ENCODE measurements around the gene BST2. TPM values are rescaled to one million over a fixed set of nuclear protein-coding genes. Genes with fewer than 3 reads are reported as not detected.
"Not testable (repeated sequence)": the region's sequence is repeated elsewhere in the genome, so short reads cannot be mapped to it uniquely, and the experiment has no call there.

BST2 gene
- total and polyA plus RNA-seq, 10 of the 15 experiments (the other 5 are each of a cell fraction or from before 2014, with no cell fraction given), result 16.6 to 372 (median 264) TPM

DNA sequence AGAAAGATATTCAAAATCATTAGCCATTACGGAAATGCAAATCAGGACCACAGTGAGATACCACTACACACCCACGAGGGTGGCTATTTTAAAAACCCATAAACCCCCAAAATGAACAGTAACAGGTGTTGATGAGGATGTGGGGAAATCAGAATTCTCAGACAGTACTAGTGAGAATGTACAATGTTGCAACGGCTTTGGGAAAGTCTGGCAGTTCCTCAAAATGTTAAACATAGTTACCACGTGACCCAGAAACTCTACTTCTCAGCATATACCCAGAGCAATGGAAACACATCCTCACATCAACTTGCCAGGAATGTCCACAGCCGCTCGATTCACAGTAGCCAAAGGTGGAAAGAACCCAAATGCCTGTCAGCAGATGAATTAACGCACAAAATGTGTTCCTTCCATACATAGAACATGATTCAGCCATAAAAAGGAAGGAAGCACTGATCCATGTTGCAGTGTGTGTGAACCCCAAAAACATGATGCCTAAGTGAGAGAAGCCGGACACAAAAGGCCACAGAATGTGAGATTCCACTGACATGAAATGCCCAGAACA lies 35.3 kb downstream of the BST2 start (continued):
- TF ChIP-seq ZNF217 (IDR thresholded peaks at IDR 0.05), result peak; percentile 48; the same call in 1 of the 2 replicates
- no peak for TF ChIP-seq HDAC6 (IDR thresholded peaks at IDR 0.05; ENCODE audit: unreplicated experiment)
- TF ChIP-seq EED (IDR thresholded peaks at IDR 0.05; ENCODE audit: low read depth), result peak; percentile 85
- TF ChIP-seq MYB (IDR thresholded peaks at IDR 0.05; ENCODE audit: borderline replicate concordance, low read depth, low read length), result peak; percentile 79; the same call in 1 of the 2 replicates
- 0 out of 2 replicates have a peak, but pooled peaks have one; percentile 22 for TF ChIP-seq CHD2 (IDR thresholded peaks at IDR 0.05; ENCODE audit: borderline replicate concordance, low read depth, low read length)

DNA sequence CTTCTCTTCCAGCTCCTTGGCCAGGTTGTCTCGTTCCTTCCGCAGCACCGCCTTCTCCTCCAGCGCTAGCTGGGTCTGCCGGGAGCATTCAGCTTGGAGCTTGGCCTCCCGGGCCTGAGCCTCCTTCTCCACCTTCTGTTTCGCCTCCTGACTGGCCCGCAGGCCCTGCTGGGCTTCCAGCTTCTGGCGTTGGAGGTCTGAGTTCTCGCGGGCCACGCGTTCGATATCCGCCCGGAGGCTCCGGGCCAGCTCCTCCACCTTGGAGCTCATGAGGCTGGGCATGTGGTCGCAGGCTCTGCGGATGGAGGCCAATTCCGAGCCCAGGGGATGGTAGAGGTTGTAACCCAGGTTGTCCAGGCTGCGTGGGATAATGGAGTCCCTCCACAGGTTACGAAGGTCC lies 40.1 kb downstream of the BST2 start:
- no peak overlapping the region for H3K27ac ChIP-seq (ENCODE audit: control insufficient read depth, insufficient read depth)
- WGBS (ENCODE audit: insufficient coverage, insufficient replicate concordance, low lambda C conversion rate, missing lambda C conversion rate), result 94% methylated on average over 22 of the region's 22 CpGs
- in situ Hi-C loops (cut with MboI) (no loop called here), intact Hi-C loops (cut with micrococcal nuclease; ENCODE audit: unreplicated experiment) (no loop called here)
- no peak for DNase-seq (ENCODE audit: low read depth, low spot score)
- H3K4me3 ChIP-seq, result no peak overlapping the region
- BruUV-seq (replicated peaks), result no TSS peak
- no peak overlapping the region for H3K4me2 ChIP-seq (ENCODE audit: control insufficient read depth, insufficient read depth)
- FAIRE-seq, result no peak
- CTCF ChIA-PET, result interaction anchor here (1.0 kb wide), 1 partner anchor 16 kb away, joined by 4 read pairs; no protein-coding TSS in a partner anchor
- H4K20me1 ChIP-seq (ENCODE audit: control insufficient read depth, insufficient read depth), result no peaks in the 10 kb centered on the region
- SMC1A ChIA-PET (ENCODE audit: uncharacterized antibody, unreplicated experiment), result no interaction called here
- H3K9me3 ChIP-seq (replicated peaks; ENCODE audit: control insufficient read depth, insufficient read depth, low read length), result no peaks in the 10 kb centered on the region
- H3K79me2 ChIP-seq (ENCODE audit: control insufficient read depth, insufficient read depth, low read length), result no peaks in the 10 kb centered on the region
- no peak for TF ChIP-seq SREBF1 (IDR thresholded peaks at IDR 0.05; ENCODE audit: low read length)
- no peak for TF ChIP-seq ESRRA (IDR thresholded peaks at IDR 0.05; ENCODE audit: low read length)
- no peak for TF ChIP-seq SUZ12 (IDR thresholded peaks at IDR 0.05; ENCODE audit: unreplicated experiment)
- no peak for TF ChIP-seq TBL1XR1 (IDR thresholded peaks at IDR 0.05; ENCODE audit: low read depth, low read length)
- no peaks in the 10 kb centered on the region for H3K36me3 ChIP-seq (ENCODE audit: control insufficient read depth in 2 of 2, insufficient read depth in 2 of 2, low read length in 1 of 2)
- POLR2A ChIA-PET, result no interaction called here
- ATAC-seq, result no peak
- H3K9ac ChIP-seq (ENCODE audit: control insufficient read depth, insufficient read depth, low read length), result no peak overlapping the region
- no peak overlapping the region for H2AFZ ChIP-seq (ENCODE audit: control insufficient read depth, low read depth, low read length)
- no peaks in the 10 kb centered on the region; a peak in 1 of 4 replicates for H3K27me3 ChIP-seq (replicated peaks in 1 of 2; ENCODE audit: control insufficient read depth in 2 of 2, insufficient read depth in 2 of 2, low read length in 1 of 2)
- peaks cover 13% of the 10 kb centered on the region for H3K4me1 ChIP-seq (ENCODE audit: control insufficient read depth, insufficient read depth, low read length)
- RAD21 ChIA-PET (ENCODE audit: unreplicated experiment), result no interaction called here

DNA sequence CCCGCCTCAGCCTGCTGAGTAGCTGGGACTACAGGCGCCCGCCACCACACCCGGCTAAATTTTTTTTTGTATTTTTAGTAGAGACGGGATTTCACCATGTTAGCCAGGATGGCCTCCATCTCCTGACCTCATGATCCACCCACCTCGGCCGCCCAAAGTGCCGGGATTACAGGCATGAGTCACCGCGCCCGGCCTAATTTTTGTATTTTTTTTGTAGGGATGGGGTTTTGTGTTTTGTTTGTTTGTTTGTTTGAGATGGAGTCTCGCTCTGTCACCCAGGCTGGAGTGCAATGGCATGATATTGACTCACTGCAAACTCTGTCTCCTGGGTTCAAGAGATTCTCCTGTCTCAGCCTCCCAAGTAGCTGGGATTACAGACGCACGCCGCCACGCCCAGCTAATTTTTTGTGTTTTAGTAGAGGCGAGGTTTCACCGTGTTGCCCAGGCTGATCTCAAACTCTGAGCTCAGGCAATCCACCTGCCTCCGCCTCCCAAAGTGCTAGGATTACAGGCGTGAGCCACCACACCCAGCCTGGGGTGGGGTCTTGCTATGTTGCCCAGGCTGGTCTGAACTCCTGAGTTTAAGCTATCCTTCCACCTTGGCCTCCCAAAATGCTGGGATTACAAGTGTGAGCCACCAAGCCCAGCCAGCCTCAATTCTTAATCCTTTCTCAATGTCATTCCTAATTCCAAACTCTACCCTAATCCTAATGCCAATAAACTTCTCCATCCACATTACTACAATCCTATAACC lies 41.4 kb downstream of the BST2 start:
- intact Hi-C loops (cut with micrococcal nuclease; ENCODE audit: unreplicated experiment); DNase-seq (ENCODE audit: low read depth, low spot score); H2AFZ ChIP-seq (ENCODE audit: control insufficient read depth, low read depth, low read length); H3K27ac ChIP-seq (ENCODE audit: control insufficient read depth, insufficient read depth); RAD21 ChIA-PET (ENCODE audit: unreplicated experiment); H3K4me1 ChIP-seq (ENCODE audit: control insufficient read depth, insufficient read depth, low read length); H3K79me2 ChIP-seq (ENCODE audit: control insufficient read depth, insufficient read depth, low read length); in situ Hi-C loops (cut with MboI); ATAC-seq; H3K9me3 ChIP-seq (replicated peaks; ENCODE audit: control insufficient read depth, insufficient read depth, low read length); H4K20me1 ChIP-seq (ENCODE audit: control insufficient read depth, insufficient read depth); H3K4me2 ChIP-seq (ENCODE audit: control insufficient read depth, insufficient read depth); POLR2A ChIA-PET; BruUV-seq (replicated peaks); H3K27me3 ChIP-seq (replicated peaks in 1 of 2; ENCODE audit: control insufficient read depth in 2 of 2, insufficient read depth in 2 of 2, low read length in 1 of 2); H3K9ac ChIP-seq (ENCODE audit: control insufficient read depth, insufficient read depth, low read length); SMC1A ChIA-PET (ENCODE audit: uncharacterized antibody, unreplicated experiment); H3K36me3 ChIP-seq (ENCODE audit: control insufficient read depth in 2 of 2, insufficient read depth in 2 of 2, low read length in 1 of 2); H3K4me3 ChIP-seq; FAIRE-seq: not testable (repeated sequence)
- CTCF ChIA-PET, result interaction anchor here (1.0 to 1.3 kb wide), 2 partner anchors 18 to 25 kb away, joined by 3 to 4 read pairs; no protein-coding TSS in a partner anchor
- 78% methylated on average over 20 of the region's 20 CpGs for WGBS (ENCODE audit: insufficient coverage, insufficient replicate concordance, low lambda C conversion rate, missing lambda C conversion rate)
